HG02973 (cell line): ENCODE results near the gene GNB1L.
"Not testable (repeated sequence)": the region's sequence is repeated elsewhere in the genome, so short reads cannot be mapped to it uniquely, and the experiment has no call there.

Source experiments
- ATAC-seq: cut with Tn5 transposase; IDR thresholded peaks from one replicate; pipeline ENCODE4 v1.9.1; 2021; ENCODE audit warnings: moderate library complexity; ENCODE audit not compliant: unreplicated experiment

Gene GNB1L

DNA sequence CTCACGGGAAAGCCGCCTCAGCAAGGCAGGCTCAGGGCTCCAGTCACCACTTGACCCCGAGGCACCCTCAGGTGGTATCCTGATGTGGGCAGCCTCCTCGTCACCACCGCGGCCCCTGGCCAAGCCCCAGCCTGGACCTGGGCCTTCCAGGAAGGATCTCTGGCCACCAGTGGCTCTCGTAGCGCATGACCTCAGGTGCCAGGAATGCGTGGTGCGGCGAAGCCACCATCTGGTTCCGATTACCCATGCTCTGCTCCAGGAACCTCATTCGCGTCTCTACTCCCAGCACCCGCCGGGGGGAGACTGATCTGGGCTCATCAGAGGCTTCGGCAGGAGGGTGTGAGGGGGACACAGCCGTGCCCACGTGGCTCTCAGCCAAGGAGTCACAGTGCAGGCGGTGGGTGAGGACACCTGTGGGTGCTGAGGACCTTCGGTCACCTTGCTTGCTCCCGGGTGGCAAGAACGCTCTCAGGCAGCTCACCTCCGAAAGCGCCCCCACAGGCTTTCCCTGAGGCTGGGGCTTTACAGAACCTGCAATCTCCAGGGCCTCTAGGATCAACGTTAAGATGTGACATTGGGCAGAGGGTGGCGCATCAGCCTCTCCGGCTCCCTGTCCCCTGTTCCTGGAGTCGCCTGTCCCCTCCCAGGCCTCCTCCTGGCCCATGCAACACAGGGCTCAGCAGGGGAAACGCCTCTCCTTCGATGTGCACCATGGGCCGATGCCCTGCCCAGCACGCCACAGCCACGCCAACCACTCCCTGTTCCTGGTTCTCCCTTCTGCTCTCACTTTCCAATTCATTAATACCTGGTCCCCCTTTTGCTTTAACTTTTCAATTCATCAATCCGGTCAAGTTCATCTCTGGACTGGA is 55.1 kb downstream of the GNB1L start:
- no peak for ATAC-seq

DNA sequence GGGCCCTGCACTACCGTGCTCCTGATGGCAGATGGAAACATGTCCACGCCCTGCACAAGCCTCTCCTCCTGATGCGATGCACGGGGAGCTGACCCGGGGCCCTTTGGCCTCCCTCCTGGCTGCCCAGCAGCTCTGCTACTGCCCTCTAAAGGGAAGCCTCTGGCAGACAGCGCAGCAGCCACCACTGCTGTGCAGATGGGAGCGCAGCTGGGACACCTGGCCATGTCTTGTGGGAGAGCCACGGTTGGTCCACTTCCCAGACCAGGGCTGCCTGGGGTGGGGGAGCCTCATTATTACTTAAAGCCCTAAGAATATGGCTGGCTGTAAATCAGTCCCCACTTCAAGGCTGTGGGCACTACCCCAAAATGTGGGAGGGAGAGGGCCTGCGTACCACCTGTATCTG is 55.8 kb downstream of the GNB1L start:
- no peak for ATAC-seq

DNA sequence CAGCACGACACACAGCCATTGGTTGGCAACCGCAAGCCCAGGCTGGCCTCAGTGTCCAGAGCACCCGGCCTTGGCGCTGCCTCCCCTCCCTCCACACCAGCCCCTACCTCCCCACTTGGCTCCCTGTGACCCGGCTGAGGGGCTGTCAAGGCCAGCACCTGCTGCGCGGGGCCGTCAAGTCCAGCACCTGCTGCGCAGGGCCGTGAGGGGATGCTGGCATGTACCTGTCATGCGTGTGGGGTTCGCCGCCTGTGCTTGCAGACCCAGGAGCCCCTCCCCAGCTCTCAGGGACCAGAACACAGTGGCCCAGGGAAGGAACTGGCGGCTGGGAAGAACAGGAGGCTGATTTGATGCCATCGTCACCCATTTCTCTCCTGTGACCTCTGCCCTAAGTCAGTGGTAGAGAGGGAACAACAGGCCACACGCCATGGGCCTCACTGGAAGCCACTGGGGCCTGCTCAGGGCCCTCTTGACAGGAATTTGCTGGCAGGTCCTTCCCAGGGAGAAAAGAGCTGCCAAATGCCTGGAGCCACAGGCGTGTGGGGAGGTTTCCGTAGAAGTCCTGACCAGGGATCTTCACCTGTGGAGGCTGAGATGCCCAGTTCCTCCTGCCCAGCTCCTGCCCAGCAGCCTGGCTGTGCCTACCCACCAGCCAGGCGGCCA is 56.5 kb downstream of the GNB1L start:
- no peak for ATAC-seq

DNA sequence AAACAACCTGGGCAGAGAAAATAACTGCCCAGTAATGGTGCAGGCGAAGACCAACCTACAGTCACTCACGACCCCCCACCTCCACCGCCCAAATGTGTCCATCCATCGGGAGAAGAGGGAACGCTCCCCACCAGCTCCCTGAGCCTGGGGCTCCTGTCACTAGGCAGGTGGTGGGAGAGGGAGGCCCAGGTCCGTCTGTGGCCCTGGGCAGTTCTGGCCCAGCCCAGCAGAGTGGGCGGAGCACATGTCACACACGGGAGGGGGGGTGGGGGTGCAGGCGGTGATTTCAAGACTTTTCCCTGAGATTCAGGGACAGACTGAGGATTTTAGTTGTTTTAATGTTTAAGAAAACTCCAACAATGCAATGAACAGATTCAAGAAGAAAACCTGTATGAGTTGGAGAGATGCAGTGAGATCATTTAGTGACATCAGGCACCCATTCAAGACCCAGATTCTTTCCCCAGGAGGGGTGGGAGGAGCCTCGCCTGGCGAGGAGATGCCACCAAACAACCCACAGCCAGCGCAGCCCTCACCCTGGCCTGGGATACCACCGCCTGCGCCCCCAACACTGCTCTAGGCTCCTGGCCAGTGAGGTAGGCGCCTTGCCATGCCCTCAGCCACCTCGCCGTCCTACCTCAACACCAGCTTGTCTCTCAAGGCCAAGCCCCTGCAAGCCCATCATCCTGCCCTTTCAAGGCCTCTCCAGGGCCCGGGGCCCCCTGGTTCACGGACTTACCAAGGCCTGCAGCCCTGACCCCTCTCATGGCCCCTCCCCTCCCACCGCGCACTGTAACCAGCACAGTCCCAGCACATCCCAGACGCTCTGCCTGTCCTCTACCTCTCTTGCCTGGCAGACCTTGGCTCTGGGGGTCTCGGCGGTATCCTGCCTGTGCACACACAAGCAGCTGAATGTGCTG is 57.3 kb downstream of the GNB1L start:
- ATAC-seq: no peak

DNA sequence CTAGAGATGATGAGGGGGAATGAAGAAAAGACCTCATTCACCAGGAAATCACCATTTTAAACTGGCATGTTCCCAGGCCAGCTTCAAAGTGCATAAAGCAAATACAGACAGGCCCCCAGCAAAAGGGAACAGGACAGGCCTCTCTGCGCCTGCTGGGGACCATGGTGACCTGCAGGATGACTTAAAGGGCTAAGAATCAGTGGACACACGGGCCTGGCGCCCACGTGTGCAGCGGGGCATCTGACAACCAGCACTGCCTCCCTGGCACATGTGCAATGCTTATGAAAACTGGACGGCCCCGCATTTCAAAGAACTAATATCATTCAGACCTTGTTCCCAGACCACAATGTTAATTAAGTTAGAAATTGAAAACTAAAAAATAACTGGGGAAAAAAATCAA is 58.5 kb downstream of the GNB1L start:
- no peak for ATAC-seq

DNA sequence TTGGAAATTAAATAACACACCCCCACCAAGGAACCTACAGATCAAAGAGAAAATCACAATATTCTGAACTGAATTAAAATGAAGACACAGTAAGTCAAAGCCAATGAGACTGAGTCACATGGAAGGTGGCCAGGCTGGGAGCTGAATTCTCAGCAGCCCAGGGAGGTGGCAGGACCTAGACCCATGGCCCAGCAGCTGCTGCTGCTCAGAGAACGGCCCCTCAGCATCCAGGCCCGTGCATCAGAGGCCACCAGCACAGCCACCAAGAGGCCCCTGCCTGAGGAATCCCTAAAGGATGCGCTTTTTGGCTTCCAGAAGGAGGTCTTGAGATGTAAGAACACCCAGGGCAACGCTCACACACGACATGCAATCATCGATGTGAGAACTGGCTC is 59.1 kb downstream of the GNB1L start:
- ATAC-seq: no peak

DNA sequence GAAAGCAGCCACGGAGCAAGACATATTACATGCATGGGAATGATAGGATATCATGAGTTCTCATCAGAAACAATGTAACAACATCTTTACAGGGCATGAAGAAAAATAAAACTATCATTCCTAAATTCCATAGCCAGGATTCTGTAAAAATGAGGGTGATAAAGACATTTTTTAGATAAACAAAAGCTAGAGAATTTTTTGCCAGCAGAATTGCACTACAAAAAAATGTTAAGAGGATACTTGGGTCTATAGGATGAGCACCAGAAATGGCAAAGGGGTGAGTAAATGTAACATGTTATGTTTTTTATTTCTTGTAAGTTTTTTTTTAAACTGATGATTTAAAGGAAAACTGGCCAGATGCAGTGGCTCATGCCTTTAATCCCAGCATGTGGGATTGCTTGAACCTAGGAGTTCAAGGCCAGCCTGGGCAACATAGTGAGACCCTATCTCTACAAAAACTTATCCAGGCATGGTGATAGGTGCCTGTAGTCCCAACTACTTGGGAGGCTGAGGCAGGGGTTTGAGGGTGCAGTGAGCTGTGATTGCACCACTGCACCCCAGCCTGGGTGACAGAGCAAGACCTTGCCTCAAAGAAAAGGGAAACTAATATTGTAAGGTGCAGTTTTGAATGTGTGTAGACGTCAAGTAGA is 60.9 kb downstream of the GNB1L start:
- ATAC-seq: no peak

DNA sequence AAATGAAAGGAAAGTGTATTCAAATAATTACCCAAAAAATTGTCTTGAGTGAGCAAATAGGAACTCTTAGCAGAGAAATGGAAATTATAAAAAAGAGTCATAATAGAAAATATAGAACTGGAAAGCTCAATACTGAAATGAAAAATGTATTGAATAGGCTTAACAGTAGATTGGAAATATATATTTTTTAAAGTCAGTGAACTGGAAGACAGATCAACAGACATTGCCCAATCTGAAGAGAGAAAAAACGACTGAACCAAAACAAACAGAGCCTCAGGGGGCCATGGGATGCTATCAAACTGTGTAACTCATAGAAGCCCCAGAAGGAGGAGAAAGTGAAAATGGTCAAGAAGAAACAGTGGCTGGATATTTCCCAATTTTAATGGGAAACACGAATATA is 61.5 kb downstream of the GNB1L start:
- ATAC-seq: no peak

DNA sequence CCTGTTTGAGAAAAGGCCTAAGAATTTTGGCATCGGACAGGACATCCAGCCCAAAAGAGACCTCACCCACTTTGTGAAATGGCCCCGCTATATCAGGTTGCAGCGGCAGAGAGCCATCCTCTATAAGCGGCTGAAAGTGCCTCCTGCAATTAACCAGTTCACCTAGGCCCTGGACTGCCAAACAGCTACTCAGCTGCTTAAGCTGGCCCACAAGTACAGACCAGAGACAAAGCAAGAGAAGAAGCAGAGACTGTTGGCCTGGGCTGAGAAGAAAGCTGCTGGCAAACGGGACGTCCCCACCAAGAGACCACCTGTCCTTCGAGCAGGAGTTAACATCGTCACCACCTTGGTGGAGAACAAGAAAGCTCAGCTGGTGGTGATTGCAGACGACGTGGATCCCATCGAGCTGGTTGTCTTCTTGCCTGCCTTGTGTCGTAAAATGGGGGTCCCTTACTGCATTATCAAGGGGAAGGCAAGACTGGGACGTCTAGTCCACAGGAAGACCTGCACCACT is 62.2 kb downstream of the GNB1L start:
- not testable (repeated sequence) for ATAC-seq

DNA sequence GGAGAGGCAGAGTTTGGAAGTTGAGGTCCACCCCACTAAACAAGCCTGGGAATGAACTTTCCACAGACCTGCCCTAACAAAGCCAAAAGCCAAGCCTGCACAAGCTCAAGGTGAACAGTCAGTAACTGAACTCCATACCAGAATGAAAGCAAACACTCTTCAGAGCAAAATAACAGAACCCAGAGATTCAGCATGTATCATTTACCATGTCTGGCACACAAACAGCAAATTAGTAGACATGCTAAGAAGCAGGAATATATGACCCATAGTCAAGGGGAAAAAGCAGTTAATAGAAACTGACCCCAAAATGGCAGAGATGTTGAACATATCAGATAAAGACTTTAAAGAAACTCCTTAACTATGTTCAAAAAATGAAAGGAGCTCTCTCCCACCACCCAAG is 62.8 kb downstream of the GNB1L start:
- no peak for ATAC-seq

DNA sequence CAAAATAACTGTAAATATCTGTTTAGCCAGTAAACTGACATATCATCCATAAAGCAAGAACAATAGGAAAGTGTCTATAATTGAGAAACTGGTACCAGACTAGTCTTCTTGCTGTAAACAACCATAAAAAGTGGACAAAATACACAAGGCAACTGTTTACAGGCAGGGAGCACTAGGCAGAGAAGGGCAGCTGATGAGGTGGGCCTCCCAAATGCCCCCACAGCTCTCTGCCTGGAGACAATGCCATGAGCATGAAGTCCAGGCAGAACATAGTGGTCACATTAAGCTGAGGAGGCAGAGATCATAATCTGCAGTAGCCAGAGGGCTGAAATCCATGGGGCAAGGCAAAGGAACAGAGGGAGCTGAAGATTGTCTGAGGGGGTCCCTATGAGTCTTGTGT is 63.4 kb downstream of the GNB1L start:
- ATAC-seq: no peak

DNA sequence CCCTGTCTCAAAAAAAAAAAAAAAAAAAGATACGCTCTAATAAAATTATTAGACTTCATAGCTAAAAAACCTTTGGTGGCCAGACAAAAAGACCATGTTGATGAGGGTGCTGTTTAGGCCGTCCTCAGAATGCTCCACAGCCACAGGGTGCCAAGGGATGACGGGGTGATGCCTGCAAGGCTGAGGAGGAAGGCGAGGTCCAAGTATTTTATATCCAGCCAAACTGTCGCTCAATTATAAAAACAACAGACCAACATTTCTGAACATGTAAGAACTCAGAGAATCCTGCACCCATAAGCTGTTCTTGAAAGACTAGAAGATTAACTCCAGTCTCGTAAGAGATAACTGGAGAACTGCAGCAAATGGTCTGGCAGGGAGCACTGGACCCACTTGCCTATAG is 64.8 kb downstream of the GNB1L start:
- no peak for ATAC-seq

DNA sequence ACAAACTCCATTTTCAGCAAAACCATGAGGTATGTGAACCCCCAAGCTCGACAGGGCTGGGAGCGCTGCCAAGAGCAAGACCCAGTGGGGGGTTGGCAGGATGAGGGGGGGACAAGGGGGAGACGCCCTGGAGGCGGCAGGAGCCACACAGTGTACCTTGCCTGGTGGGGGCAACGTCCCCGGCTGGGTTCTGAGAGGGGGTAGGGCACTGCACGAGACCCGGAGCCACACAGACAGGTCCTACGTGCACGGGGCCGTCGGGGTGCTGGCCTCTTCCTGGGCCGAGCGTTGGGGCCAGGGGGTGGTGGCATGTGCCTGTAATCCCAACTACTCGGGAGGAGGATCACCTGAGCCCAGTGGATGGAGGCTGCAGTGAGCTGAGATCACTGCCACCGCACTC is 65.3 kb downstream of the GNB1L start:
- ATAC-seq: no peak

DNA sequence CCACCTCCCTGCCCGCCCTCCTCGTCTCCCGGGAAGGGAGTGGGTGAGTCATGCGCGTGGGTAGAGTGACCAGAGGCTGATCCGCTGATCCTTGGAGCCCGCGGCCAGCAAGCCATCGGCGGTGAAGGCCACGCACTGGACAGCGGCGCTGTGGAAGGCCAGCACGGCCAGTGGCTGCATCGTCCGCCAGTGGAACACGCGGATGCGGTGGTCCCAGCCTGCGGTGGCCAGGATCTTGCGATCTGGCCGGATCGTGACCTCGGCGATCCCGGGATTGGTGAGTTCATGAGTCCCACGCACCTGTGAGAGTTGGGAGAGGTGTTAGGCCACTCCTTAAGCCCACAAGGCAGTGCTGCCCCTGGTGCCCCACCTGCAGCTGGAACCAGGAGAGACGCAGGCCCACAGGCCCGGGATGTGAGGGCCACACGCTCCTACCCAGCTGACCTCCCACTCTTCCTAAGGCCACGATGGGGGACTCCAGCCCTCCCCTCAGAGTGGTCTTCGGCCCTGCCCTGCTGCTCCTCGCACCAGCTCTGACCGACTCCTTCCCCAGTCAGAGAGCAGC is 65.9 kb downstream of the GNB1L start:
- no peak for ATAC-seq

DNA sequence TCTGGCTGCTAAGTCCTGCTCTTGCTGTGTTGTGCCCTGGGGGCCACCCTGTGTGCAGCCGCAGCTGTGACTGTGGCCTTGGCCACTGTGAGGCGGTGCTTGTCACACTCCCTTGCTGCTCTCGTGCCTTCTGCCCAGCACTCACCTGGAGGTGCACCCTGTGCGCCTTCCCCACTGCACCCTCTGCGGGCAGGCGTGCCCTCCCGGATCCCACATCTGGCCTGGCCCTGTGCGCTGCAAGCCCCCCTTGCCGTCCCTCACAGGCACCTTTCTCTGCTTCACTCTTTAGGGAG is 66.9 kb downstream of the GNB1L start:
- no peak for ATAC-seq

DNA sequence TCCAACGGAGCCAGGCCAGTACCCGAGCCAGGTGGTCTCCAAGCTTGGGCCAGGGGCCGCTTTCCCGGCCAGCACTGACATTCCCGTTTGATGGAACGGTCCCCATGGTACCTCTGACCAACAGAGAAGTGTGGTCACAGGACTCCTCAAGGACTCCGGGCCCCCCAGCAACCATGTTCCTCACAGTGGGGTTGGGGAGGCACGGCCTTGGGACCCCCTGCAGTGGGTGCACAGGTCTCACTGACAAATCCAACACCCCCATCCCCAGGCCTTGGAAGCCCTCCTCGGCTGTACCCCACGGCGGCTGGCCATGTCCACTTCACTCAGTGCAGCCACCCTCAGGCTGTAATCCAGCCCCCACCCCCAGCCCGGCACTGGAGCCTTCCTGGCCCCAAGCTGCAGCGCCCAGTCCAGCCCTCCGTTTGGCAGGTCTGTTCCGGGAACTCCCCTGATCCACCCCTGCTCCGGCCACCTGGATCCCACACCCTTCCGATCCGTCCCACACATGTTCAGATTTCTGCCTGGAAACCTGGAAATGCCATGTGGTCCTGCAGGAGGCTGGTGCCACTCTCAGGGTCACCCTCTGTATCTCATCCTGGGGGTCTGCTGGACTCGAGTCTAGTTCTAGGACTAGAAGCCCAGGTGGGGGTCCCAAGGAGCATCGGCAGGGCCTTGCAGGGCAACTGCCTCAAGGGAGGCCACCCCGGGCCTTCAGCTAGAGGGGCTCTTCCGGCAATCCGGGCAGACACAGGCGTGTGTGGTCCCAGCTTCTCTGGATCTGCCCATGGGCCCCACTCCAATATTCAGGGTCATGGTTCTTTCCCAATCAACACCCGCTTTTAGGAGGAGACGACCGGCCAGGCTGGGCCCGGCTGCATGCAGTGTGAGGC is 67.5 kb downstream of the GNB1L start:
- ATAC-seq: no peak

DNA sequence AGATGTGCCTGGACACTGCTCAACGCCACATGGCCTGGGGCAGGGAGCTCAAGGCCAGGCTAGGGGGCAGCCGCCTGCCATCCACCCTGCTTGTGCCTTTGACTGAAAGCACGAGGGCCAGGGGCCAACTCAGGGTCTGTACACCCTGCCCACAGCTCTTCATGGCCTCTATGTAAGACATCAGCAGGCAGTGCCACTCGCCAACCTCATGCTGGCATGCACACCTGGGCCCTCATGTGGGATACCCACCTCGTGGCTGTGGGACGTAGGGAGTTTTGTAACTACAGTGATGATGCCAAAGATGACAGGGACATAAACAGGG is 68.4 kb downstream of the GNB1L start:
- ATAC-seq: no peak

DNA sequence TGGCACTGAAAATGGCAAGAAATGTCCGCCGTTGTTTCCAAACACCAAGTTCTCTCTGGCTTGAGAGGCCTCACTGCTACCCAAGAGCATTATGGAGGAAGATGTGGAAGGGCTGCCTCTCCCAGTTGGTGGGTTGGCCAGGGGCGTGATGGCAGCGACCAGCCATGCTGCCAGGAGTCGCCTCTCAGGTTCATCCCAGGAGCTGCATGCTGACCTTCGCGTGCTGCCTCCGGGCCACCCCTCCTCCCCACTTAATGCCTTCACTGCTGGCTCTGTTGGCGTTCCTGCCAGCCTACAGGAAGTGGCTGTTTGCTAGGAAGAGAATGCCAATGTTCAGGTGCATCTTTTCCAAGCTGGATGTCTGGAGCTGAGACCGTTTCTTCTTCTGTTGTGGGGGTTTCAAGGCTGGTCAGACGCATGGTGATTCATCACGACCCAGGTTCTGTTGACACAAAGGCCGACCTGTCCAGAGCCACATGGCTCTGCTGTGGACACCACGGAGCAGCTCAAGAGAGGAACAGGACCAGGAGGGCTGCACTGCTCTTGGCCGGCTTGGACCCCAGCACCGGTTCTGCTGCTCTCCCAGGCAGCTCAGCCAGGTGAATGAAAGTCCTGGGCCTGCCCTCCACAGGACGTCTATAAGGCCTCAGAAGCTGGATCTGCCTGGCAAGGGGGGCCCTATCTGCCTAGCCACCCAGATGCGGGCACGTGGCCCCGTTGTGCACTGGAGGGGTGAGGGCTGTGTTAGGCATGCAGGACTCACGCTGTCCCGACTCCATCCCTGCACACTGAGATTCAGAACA is 69.0 kb downstream of the GNB1L start:
- no peak for ATAC-seq
